Measurements from ENCODE around the gene PUSL1.

The PUSL1 gene

DNA sequence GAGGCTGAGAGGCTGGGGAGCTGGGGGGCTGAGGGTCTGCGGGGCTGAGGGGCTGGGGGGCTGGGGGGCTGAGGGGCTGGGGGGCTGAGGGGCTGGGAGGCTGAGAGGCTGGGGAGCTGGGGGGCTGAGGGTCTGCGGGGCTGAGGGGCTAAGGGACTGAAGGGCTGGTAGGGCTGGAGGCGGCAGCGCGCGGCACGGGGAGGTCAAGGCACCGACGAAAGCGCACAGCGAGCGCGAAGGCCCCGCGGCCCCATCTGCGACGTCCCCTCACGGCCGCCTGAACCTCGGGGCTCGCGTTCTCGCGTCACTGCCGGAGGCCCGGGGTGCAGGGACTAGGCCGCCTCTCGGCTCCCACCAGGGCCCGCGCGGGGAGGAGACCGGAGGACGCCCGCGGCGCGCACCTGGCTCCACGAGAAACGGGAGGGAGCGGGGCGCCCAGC lies 15.7 kb downstream of the PUSL1 start:
- no peak for DNase-seq
- TF ChIP-seq GATA1 (IDR thresholded peaks at IDR 0.05; ENCODE audit: low read depth, low read length) (no peak), POLR2A (IDR thresholded peaks at IDR 0.05; ENCODE audit: low read length) (no peak)

DNA sequence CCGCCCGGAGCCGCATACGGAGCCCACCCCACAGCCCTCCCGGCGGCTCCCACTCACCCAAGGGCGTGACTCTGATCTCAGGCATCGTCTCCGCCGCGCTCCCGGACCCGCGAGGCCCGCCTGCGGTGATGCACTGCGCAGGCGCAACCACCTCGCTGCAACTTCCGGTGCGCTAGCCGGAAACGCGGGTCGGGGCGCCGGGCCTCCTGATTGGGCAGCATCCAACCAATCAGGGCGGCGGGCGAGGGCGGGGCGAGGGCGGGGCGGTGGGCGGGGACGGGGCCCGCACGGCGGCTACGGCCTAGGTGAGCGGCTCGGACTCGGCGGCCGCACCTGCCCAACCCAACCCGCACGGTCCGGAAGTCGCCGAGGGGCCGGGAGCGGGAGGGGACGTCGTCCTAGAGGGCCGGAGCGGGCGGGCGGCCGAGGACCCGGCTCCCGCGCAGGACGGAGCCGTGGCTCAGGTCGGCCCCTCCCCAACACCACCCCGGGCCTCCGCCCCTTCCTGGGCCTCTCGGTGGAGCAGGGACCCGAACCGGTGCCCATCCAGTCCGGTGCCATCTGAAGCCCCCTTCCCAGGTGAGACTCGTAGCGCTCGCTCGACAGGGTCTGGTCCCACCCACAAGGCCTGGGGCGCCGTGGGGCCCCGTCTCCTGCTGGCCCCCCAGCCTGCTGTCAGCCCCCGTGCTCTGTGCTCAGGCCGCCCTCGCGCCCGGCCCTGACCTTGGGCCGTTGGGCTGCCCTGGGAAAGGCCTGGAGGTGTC lies 16.3 kb downstream of the PUSL1 start, which contains the start of the genes CPTP and INTS11:
TSS of gene CPTP (plus strand) at position 279 of the 764 bp plus-strand sequence. CDS start 2,109 bp downstream, outside the sequence.
TSS of gene INTS11 (minus strand) at position 137 of the 764 bp plus-strand sequence. CDS start at position 85, 52 bp downstream.
- DNase-seq = peak; percentile 95 to 98
- TF ChIP-seq GATA1 (IDR thresholded peaks at IDR 0.05; ENCODE audit: low read depth, low read length) = no peak
- TF ChIP-seq POLR2A (IDR thresholded peaks at IDR 0.05; ENCODE audit: low read length) = peak; percentile 68

DNA sequence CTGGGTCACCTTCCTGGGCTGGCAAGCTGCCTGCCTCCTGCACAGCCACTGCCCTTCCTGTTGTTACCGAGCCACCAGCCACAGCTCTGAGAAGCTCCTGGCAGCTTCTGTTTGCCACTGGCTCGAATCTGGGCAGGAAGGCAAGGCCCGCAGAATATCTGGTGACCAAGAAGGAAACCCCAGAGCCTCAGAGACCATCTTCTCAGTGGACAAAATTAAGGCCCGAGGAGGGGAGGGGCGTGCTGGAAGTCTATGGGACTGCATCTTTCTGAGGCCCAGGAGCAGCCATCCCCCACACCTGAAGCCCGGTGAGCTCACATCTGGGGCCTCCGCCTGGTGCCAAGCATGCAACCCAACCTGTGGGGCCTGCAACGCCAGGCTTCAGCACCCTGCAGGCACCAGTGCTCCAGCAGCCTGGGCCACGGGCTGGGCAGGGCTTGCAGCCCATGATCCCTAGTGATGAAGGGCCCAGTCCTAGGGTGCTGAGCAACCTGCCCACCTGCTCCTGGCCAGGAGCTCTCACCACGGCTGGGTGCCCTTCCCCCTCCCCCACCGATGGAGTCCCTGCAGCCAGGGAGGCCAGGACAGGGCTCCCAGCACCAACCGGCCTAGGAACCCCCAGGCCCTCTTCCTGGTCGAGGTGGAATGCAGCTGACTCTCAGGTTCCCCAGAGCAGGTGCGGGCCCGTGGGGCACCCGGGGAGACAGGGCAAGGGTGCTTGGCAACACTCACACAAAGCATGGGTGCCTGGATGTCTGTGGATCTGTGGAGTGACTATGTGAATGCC lies 17.1 kb downstream of the PUSL1 start:
- DNase-seq = no peak
- TF ChIP-seq GATA1 (IDR thresholded peaks at IDR 0.05; ENCODE audit: low read depth, low read length) = no peak
- TF ChIP-seq POLR2A (IDR thresholded peaks at IDR 0.05; ENCODE audit: low read length) = no peak

DNA sequence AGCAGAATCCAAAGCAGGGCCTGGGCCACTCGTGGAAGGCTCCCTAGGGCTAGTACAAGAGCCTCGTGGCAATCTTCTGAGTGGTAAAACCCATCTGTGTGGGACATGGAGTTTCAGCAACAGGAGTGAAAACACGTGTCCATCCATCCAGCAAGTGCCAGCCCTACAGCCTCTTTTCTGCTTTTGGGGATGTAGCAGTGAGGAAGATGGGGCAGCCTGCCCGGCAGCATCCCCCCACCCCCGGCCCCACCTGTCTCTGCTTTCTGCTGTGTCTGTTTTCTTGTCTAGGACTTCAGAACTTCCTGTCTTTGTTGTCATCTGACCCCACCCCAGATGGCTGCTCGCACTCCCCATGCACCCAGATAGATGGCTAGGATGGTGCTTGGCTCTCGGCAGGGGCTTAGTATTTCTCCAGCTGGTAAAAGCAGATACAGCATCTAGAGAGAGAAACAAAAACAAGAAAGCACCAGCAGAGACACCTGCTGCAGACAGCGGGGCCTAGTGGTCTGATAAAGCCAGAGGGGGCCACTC lies 17.7 kb downstream of the PUSL1 start:
- TF ChIP-seq GATA1 (IDR thresholded peaks at IDR 0.05; ENCODE audit: low read depth, low read length) = no peak
- no peak for TF ChIP-seq POLR2A (IDR thresholded peaks at IDR 0.05; ENCODE audit: low read length)
- peak in 1 of 2 experiments; percentile 31 for DNase-seq

DNA sequence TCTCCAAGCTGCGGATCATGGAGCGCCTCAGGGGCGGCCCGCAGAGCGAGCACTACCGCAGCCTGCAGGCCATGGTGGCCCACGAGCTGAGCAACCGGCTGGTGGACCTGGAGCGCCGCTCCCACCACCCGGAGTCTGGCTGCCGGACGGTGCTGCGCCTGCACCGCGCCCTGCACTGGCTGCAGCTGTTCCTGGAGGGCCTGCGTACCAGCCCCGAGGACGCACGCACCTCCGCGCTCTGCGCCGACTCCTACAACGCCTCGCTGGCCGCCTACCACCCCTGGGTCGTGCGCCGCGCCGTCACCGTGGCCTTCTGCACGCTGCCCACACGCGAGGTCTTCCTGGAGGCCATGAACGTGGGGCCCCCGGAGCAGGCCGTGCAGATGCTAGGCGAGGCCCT lies 18.9 kb downstream of the PUSL1 start:
- TF ChIP-seq GATA1 (IDR thresholded peaks at IDR 0.05; ENCODE audit: low read depth, low read length) (no peak), POLR2A (IDR thresholded peaks at IDR 0.05; ENCODE audit: low read length) (no peak)
- DNase-seq = no peak

DNA sequence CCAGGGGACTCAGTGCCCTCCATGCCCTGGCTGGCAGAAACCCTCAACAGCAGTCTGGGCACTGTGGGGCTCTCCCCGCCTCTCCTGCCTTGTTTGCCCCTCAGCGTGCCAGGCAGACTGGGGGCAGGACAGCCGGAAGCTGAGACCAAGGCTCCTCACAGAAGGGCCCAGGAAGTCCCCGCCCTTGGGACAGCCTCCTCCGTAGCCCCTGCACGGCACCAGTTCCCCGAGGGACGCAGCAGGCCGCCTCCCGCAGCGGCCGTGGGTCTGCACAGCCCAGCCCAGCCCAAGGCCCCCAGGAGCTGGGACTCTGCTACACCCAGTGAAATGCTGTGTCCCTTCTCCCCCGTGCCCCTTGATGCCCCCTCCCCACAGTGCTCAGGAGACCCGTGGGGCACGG lies 19.9 kb downstream of the PUSL1 start:
- DNase-seq = no peak
- no peak for TF ChIP-seq POLR2A (IDR thresholded peaks at IDR 0.05; ENCODE audit: low read length)
- TF ChIP-seq GATA1 (IDR thresholded peaks at IDR 0.05; ENCODE audit: low read depth, low read length) = no peak

DNA sequence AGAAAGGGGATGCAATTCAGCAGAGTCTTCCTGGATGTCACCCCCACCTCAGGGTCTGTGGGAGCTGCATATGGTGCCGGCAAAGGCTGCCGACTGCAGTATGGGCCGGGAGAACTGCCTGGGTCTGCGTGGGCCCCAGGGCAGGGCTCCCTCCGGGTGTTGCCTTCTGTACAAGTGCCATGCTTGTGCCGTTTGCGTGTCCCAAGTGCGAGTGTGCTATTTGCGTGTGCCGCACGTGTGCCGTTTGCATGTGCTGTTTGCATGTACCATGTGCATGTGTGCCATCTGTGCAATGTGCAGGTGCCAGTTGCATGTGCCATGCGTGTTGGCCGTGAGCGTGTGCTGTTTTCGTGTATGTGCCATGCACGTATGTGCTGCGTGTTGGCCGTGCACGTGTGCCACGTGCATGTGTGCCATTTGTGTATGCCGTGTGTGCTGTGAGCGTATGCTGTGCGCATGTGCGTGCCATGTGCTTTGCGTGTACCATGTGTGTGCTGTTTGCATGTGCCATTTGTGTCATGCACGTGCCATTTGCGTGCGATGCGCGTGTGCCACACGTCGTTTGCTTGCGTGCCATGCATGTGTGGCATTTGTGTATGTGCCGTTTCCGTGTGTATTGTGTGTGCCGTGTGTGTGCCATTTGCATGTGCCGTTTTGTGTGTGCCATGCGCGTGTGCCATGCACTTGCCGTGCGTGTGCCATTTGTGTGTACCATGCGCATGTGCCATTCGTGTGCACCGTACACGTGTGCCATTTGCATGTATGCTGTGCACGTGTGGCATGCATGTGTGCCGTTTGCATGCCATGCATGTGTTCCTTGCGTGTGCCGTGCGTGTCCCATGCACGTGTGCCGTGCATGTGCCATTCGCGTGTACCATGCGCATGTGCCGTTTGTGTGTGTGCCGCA lies 21.2 kb downstream of the PUSL1 start:
- TF ChIP-seq GATA1 (IDR thresholded peaks at IDR 0.05; ENCODE audit: low read depth, low read length) (no peak), POLR2A (IDR thresholded peaks at IDR 0.05; ENCODE audit: low read length) (peak; percentile 46)
- DNase-seq = peak in 1 of 2 experiments; percentile 34

DNA sequence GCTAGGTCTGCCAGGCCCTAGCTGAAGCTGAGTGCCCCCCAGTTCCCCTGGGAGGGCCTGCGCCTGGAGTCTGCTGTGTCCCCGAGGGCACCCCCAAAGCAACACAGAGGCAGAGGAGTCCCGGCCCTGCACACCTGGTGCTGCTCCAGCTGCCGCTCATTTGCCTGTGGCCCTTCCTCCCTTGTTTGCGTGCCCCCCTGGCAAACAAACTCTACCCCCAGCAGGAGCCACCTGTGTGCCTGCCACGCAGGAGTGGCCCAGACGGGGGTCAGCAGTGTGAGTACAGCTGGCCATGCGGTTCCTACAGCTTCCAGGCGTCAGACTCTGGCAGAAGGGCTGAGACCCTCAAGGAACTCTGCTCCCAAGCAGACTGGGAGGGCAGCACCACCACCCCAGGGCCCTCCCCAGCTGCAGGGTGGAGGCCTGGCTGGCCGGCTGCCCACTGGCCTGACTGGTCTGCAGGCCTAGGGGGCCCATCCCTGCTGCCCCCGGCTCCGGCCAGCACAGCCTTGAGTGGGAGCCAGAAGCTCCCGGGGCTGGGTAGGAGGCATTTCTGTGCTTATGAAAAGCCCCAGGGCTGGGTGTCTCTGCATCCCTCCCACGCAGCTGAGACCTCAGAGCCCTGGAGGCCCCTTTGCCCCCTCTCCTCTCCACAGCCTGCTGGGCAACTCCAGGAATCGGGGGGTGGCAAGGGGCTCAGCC lies 22.1 kb downstream of the PUSL1 start:
- peak in 1 of 2 experiments; percentile 28 for DNase-seq
- no peak for TF ChIP-seq POLR2A (IDR thresholded peaks at IDR 0.05; ENCODE audit: low read length)
- no peak for TF ChIP-seq GATA1 (IDR thresholded peaks at IDR 0.05; ENCODE audit: low read depth, low read length)

DNA sequence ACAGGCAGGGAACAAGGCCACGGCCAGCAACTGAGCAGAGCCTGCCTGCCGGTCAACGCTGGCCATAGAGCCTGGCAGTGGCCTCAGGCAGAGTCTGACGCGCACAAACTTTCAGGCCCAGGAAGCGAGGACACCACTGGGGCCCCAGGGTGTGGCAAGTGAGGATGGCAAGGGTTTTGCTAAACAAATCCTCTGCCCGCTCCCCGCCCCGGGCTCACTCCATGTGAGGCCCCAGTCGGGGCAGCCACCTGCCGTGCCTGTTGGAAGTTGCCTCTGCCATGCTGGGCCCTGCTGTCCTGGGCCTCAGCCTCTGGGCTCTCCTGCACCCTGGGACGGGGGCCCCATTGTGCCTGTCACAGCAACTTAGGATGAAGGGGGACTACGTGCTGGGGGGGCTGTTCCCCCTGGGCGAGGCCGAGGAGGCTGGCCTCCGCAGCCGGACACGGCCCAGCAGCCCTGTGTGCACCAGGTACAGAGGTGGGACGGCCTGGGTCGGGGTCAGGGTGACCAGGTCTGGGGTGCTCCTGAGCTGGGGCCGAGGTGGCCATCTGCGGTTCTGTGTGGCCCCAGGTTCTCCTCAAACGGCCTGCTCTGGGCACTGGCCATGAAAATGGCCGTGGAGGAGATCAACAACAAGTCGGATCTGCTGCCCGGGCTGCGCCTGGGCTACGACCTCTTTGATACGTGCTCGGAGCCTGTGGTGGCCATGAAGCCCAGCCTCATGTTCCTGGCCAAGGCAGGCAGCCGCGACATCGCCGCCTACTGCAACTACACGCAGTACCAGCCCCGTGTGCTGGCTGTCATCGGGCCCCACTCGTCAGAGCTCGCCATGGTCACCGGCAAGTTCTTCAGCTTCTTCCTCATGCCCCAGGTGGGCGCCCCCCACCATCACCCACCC lies 22.9 kb downstream of the PUSL1 start, which contains the start of gene TAS1R3:
TSS of gene TAS1R3 (plus strand) at position 213 of the 898 bp plus-strand sequence. CDS start at position 279, 66 bp downstream.
- TF ChIP-seq GATA1 (IDR thresholded peaks at IDR 0.05; ENCODE audit: low read depth, low read length) (no peak), POLR2A (IDR thresholded peaks at IDR 0.05; ENCODE audit: low read length) (no peak)
- no peak for DNase-seq

DNA sequence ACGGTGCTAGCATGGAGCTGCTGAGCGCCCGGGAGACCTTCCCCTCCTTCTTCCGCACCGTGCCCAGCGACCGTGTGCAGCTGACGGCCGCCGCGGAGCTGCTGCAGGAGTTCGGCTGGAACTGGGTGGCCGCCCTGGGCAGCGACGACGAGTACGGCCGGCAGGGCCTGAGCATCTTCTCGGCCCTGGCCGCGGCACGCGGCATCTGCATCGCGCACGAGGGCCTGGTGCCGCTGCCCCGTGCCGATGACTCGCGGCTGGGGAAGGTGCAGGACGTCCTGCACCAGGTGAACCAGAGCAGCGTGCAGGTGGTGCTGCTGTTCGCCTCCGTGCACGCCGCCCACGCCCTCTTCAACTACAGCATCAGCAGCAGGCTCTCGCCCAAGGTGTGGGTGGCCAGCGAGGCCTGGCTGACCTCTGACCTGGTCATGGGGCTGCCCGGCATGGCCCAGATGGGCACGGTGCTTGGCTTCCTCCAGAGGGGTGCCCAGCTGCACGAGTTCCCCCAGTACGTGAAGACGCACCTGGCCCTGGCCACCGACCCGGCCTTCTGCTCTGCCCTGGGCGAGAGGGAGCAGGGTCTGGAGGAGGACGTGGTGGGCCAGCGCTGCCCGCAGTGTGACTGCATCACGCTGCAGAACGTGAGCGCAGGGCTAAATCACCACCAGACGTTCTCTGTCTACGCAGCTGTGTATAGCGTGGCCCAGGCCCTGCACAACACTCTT lies 23.8 kb downstream of the PUSL1 start:
- TF ChIP-seq GATA1 (IDR thresholded peaks at IDR 0.05; ENCODE audit: low read depth, low read length) = no peak
- no peak for TF ChIP-seq POLR2A (IDR thresholded peaks at IDR 0.05; ENCODE audit: low read length)
- DNase-seq = no peak

All from erythroblast (primary cell).